GM21367 (cell line): ENCODE data around the gene NDUFS1.
"Not testable (repeated sequence)": the region's sequence is repeated elsewhere in the genome, so short reads cannot be mapped to it uniquely, and the experiment has no call there.

Experiments used
- ATAC-seq: cut with Tn5 transposase; IDR thresholded peaks from one replicate; pipeline ENCODE4 v1.9.1; 2021; ENCODE audit not compliant: unreplicated experiment

Gene NDUFS1

GRCh38 chr2:206159346-206160124 lies at the start of gene NDUFS1, which contains the start of gene EEF1B2:
Gene NDUFS1 (minus strand): TSS chr2:206159444. CDS start chr2:206153678, 5,766 bp downstream.
Gene EEF1B2 (plus strand): TSS chr2:206159895. CDS start chr2:206159980, 85 bp downstream.
- peak; percentile 86 for ATAC-seq

GRCh38 chr2:206208900-206209299 lies 49.7 kb upstream of the NDUFS1 start:
- ATAC-seq: no peak

GRCh38 chr2:206207316-206207715 lies 48.1 kb upstream of the NDUFS1 start:
- ATAC-seq: not testable (repeated sequence)

- no peak for ATAC-seq
Observed at GRCh38 chr2:206204710-206205109, 45.5 kb upstream of the NDUFS1 start.

- no peak for ATAC-seq
Observed at GRCh38 chr2:206203331-206203730, 44.1 kb upstream of the NDUFS1 start.

- ATAC-seq: no peak
Observed at GRCh38 chr2:206202446-206202845, 43.2 kb upstream of the NDUFS1 start.

GRCh38 chr2:206201075-206201848 lies 42.0 kb upstream of the NDUFS1 start:
- ATAC-seq: no peak

GRCh38 chr2:206198677-206199076 lies 39.4 kb upstream of the NDUFS1 start:
- no peak for ATAC-seq

- no peak for ATAC-seq
Observed at GRCh38 chr2:206193671-206194357, 34.6 kb upstream of the NDUFS1 start.

- ATAC-seq: no peak
Observed at GRCh38 chr2:206192157-206192556, 32.9 kb upstream of the NDUFS1 start.

- no peak for ATAC-seq
Observed at GRCh38 chr2:206190689-206191088, 31.4 kb upstream of the NDUFS1 start.

GRCh38 chr2:206190111-206190510 lies 30.9 kb upstream of the NDUFS1 start:
- no peak for ATAC-seq

- ATAC-seq: no peak
Observed at GRCh38 chr2:206189691-206190090, 30.4 kb upstream of the NDUFS1 start.

GRCh38 chr2:206181526-206181925 lies 22.3 kb upstream of the NDUFS1 start:
- not testable (repeated sequence) for ATAC-seq

GRCh38 chr2:206176901-206177300 lies 17.7 kb upstream of the NDUFS1 start:
- no peak for ATAC-seq

GRCh38 chr2:206176121-206176520 lies 16.9 kb upstream of the NDUFS1 start:
- ATAC-seq: no peak

GRCh38 chr2:206173147-206173546 lies 13.9 kb upstream of the NDUFS1 start:
- no peak for ATAC-seq

GRCh38 chr2:206171624-206172397 lies 12.6 kb upstream of the NDUFS1 start:
- ATAC-seq: not testable (repeated sequence)

GRCh38 chr2:206168230-206168629 lies 9.0 kb upstream of the NDUFS1 start:
- ATAC-seq: not testable (repeated sequence)

- no peak for ATAC-seq
Observed at GRCh38 chr2:206164261-206164862, 5.1 kb upstream of the NDUFS1 start.
